Measurements from ENCODE around the gene ENDOV.

Gene ENDOV

GRCh38 chr17:80376531-80376930 is 38.4 kb upstream of the ENDOV start:
- TF ChIP-seq CTCF (conservative IDR thresholded peaks at IDR 0.05; ENCODE audit: low read depth, low read length), result no peak
- H2AFZ ChIP-seq (ENCODE audit: low read depth), result no peak overlapping the region
- H3K4me2 ChIP-seq, result no peak overlapping the region
- no peak overlapping the region for H3K27ac ChIP-seq
- H3K27me3 ChIP-seq (ENCODE audit: insufficient read depth, low read depth), result no peaks in the 10 kb centered on the region
- no peaks in the 10 kb centered on the region for H3K79me2 ChIP-seq (ENCODE audit: insufficient read depth, low read depth)
- H4K20me1 ChIP-seq (ENCODE audit: insufficient read depth), result no peaks in the 10 kb centered on the region
- no peaks in the 10 kb centered on the region for H3K36me3 ChIP-seq (ENCODE audit: insufficient read depth)
- H3K9ac ChIP-seq, result no peak overlapping the region
- no peak overlapping the region for H3K4me3 ChIP-seq (IDR thresholded peaks at IDR 0.05; ENCODE audit: insufficient read depth, low read depth, low read length)
- H3K4me1 ChIP-seq (ENCODE audit: low read depth, poor library complexity, severe bottlenecking), result no peaks in the 10 kb centered on the region

- no peaks in the 10 kb centered on the region for H4K20me1 ChIP-seq (ENCODE audit: insufficient read depth)
- TF ChIP-seq CTCF (conservative IDR thresholded peaks at IDR 0.05; ENCODE audit: low read depth, low read length), result no peak
- H3K27me3 ChIP-seq (ENCODE audit: insufficient read depth, low read depth), result no peaks in the 10 kb centered on the region
- no peak overlapping the region for H3K27ac ChIP-seq
- H3K4me2 ChIP-seq, result no peak overlapping the region
- H2AFZ ChIP-seq (ENCODE audit: low read depth), result no peak overlapping the region
- H3K36me3 ChIP-seq (ENCODE audit: insufficient read depth), result no peaks in the 10 kb centered on the region
- H3K4me1 ChIP-seq (ENCODE audit: low read depth, poor library complexity, severe bottlenecking), result no peaks in the 10 kb centered on the region
- no peaks in the 10 kb centered on the region for H3K79me2 ChIP-seq (ENCODE audit: insufficient read depth, low read depth)
- no peak overlapping the region for H3K4me3 ChIP-seq (IDR thresholded peaks at IDR 0.05; ENCODE audit: insufficient read depth, low read depth, low read length)
- no peak overlapping the region for H3K9ac ChIP-seq
These were observed 37.2 kb upstream of the ENDOV start for GRCh38 chr17:80377798-80378197.

GRCh38 chr17:80379348-80379747 is 35.6 kb upstream of the ENDOV start:
- no peaks in the 10 kb centered on the region for H4K20me1 ChIP-seq (ENCODE audit: insufficient read depth)
- no peak overlapping the region for H3K27ac ChIP-seq
- H3K4me3 ChIP-seq (IDR thresholded peaks at IDR 0.05; ENCODE audit: insufficient read depth, low read depth, low read length), result no peak overlapping the region
- H3K4me2 ChIP-seq, result no peak overlapping the region
- H3K4me1 ChIP-seq (ENCODE audit: low read depth, poor library complexity, severe bottlenecking), result no peaks in the 10 kb centered on the region
- no peak overlapping the region for H2AFZ ChIP-seq (ENCODE audit: low read depth)
- H3K36me3 ChIP-seq (ENCODE audit: insufficient read depth), result no peaks in the 10 kb centered on the region
- no peaks in the 10 kb centered on the region for H3K79me2 ChIP-seq (ENCODE audit: insufficient read depth, low read depth)
- TF ChIP-seq CTCF (conservative IDR thresholded peaks at IDR 0.05; ENCODE audit: low read depth, low read length), result no peak
- H3K9ac ChIP-seq, result no peak overlapping the region
- no peaks in the 10 kb centered on the region for H3K27me3 ChIP-seq (ENCODE audit: insufficient read depth, low read depth)

GRCh38 chr17:80380068-80380467 is 34.9 kb upstream of the ENDOV start:
- no peaks in the 10 kb centered on the region for H4K20me1 ChIP-seq (ENCODE audit: insufficient read depth)
- TF ChIP-seq CTCF (conservative IDR thresholded peaks at IDR 0.05; ENCODE audit: low read depth, low read length), result no peak
- no peak overlapping the region for H3K9ac ChIP-seq
- H3K36me3 ChIP-seq (ENCODE audit: insufficient read depth), result no peaks in the 10 kb centered on the region
- H3K27me3 ChIP-seq (ENCODE audit: insufficient read depth, low read depth), result no peaks in the 10 kb centered on the region
- no peak overlapping the region for H3K4me2 ChIP-seq
- H2AFZ ChIP-seq (ENCODE audit: low read depth), result no peak overlapping the region
- H3K4me1 ChIP-seq (ENCODE audit: low read depth, poor library complexity, severe bottlenecking), result no peaks in the 10 kb centered on the region
- no peaks in the 10 kb centered on the region for H3K79me2 ChIP-seq (ENCODE audit: insufficient read depth, low read depth)
- H3K4me3 ChIP-seq (IDR thresholded peaks at IDR 0.05; ENCODE audit: insufficient read depth, low read depth, low read length), result no peak overlapping the region
- H3K27ac ChIP-seq, result no peak overlapping the region
